NCI-H146 treated with DMSO at 0.1 percent for 48 hours (cell line): Measurements from ENCODE around the gene TMTC1.

Experiments used
- DNase-seq: peaks from one replicate; lab custom pipeline; 2025; ENCODE audit not compliant: unreplicated experiment; lab: John Stamatoyannopoulos, UW

The TMTC1 gene

GRCh38 chr12:29781188-29781587 lies 2.6 kb downstream of the TMTC1 start:
- no peak for DNase-seq

GRCh38 chr12:29780084-29780483 lies 3.7 kb downstream of the TMTC1 start:
- no peak for DNase-seq

GRCh38 chr12:29778531-29778930 lies 5.2 kb downstream of the TMTC1 start:
- DNase-seq: no peak

GRCh38 chr12:29773076-29773475 lies 10.7 kb downstream of the TMTC1 start:
- no peak for DNase-seq

- DNase-seq: no peak
These were observed 12.0 kb downstream of the TMTC1 start for GRCh38 chr12:29771786-29772185.

GRCh38 chr12:29771165-29771564 lies 12.6 kb downstream of the TMTC1 start:
- DNase-seq: no peak

GRCh38 chr12:29769162-29769858 lies 14.4 kb downstream of the TMTC1 start:
- DNase-seq: no peak

GRCh38 chr12:29768372-29768771 lies 15.4 kb downstream of the TMTC1 start:
- DNase-seq: no peak

GRCh38 chr12:29763301-29763683 lies 20.4 kb downstream of the TMTC1 start:
- no peak for DNase-seq

GRCh38 chr12:29762637-29763300 lies 21.0 kb downstream of the TMTC1 start:
- no peak for DNase-seq

- no peak for DNase-seq
These were observed 23.8 kb downstream of the TMTC1 start for GRCh38 chr12:29759950-29760349.

- no peak for DNase-seq
These were observed 26.9 kb downstream of the TMTC1 start for GRCh38 chr12:29756741-29757390.

- no peak for DNase-seq
These were observed 29.2 kb downstream of the TMTC1 start for GRCh38 chr12:29754235-29755189.

- no peak for DNase-seq
These were observed 31.6 kb downstream of the TMTC1 start for GRCh38 chr12:29752121-29752520.

- DNase-seq: no peak
These were observed 32.1 kb downstream of the TMTC1 start for GRCh38 chr12:29751676-29752075.

GRCh38 chr12:29750928-29751220 lies 32.9 kb downstream of the TMTC1 start:
- DNase-seq: no peak

- DNase-seq: no peak
These were observed 33.4 kb downstream of the TMTC1 start for GRCh38 chr12:29750131-29750927.

- DNase-seq: no peak
These were observed 39.4 kb downstream of the TMTC1 start for GRCh38 chr12:29744365-29744764.

- no peak for DNase-seq
These were observed 39.9 kb downstream of the TMTC1 start for GRCh38 chr12:29743801-29744200.

GRCh38 chr12:29743077-29743476 lies 40.7 kb downstream of the TMTC1 start:
- DNase-seq: no peak

- DNase-seq: no peak
These were observed 41.1 kb downstream of the TMTC1 start for GRCh38 chr12:29742646-29743045.
